Body of pancreas (tissue), 4 donors: ENCODE measurements around the gene SH3PXD2A. TPM values are rescaled to one million over a fixed set of nuclear protein-coding genes. Genes with fewer than 3 reads are reported as not detected.
A peak's percentile ranks its signal among the peaks of the same experiment; 100 is the strongest.

Experiments used
- ATAC-seq: fragments of 150-250 bp; one replicate; pipeline ENCODE4 v1.9.1; 2016
- DNase-seq, 4 donors: peaks; one replicate each; pipeline ENCODE4 v3.0.0-alpha.2; 2019
- H3K27ac ChIP-seq, 4 donors: fragments of 200-600 bp; sonication (generic); 1 replicate in 3 of 4; 2 replicates in 1 of 4; pipeline versions ENCODE4 v1.5.1 to v1.6.1; 2016 to 2019; ENCODE audit warnings: mild to moderate bottlenecking in 1 of 4, mixed read lengths in 1 of 4, moderate library complexity in 1 of 4
- H3K27me3 ChIP-seq, 2 donors: fragments of 200-600 bp; sonication (generic); one replicate each; pipeline ENCODE4 v1.6.0; 2016; ENCODE audit warnings: mild to moderate bottlenecking in 1 of 2
- H3K36me3 ChIP-seq, 2 donors: fragments of 200-600 bp; sonication (generic); replicated peaks in 1 of 2; 2 replicates each; pipeline ENCODE4 v1.5.1; 2016; ENCODE audit warnings: low read depth in 2 of 2; ENCODE audit not compliant: insufficient read depth in 1 of 2
- H3K4me1 ChIP-seq: fragments of 200-600 bp; sonication (generic); one replicate; pipeline ENCODE4 v1.6.0; 2016
- H3K4me3 ChIP-seq, 2 donors: fragments of 200-600 bp; sonication (generic); 1 replicate in 1 of 2; 2 replicates in 1 of 2; pipeline ENCODE4 v1.5.1; 2016 to 2019
- H3K9me3 ChIP-seq, 3 donors: fragments of 200-600 bp; sonication (generic); 1 replicate in 2 of 3; 2 replicates in 1 of 3; pipeline ENCODE4 v1.5.1; 2016
- CTCF ChIP-seq, 7 experiments: fragments of 450-650 bp in 4 of 7; fragments of 200-600 bp in 3 of 7; sonication (generic) in 3 of 7; IDR thresholded peaks; one replicate each; pipeline ENCODE4 v1.5.1; 2016 to 2019; ENCODE audit warnings: antibody characterized with exemption in 7 of 7
- POLR2A ChIP-seq, 3 donors: fragments of 450-650 bp; IDR thresholded peaks; one replicate each; pipeline ENCODE4 v1.6.1; 2016; ENCODE audit warnings: antibody characterized with exemption in 3 of 3, mild to moderate bottlenecking in 2 of 3
- WGBS, 2 donors: methylation state at CpG; one replicate each; pipeline ENCODE4 v1.1.5; 2017; 5-methylcytosine and 5-hydroxymethylcytosine counted together
- intact Hi-C: fragments of 100-400 bp; cut with DNase I; formaldehyde crosslinking; loops from one replicate; pipeline ENCODE4 v1.15.1; 2023
- total RNA-seq, 2 donors: library from RNA; depleted of rRNA; stranded (reverse); fragments of >200 nt; gene quantifications; one replicate each; pipeline ENCODE4 v1.1.0, GENCODE V29; 2016

SH3PXD2A gene
- total RNA-seq, 2 donors from 2014 or later, result 7.3 to 9.9 TPM

GRCh38 chr10:103558911-103559310 lies 296.5 kb downstream of the SH3PXD2A start:
- Histone ChIP-seq H3K4me1 (peaks cover 38% of the 10 kb centered on the region), H3K27me3 (no peaks in the 10 kb centered on the region), H3K27ac (no peak overlapping the region), H3K4me3 (no peak overlapping the region), H3K36me3 (no peaks in the 10 kb centered on the region), H3K9me3 (peaks cover 0 to 5% (median 0%) of the 10 kb centered on the region in 3 donors)
- ATAC-seq (no peak), DNase-seq (no peak)
- TF ChIP-seq POLR2A (IDR thresholded peaks at IDR 0.05) (no peak), CTCF (IDR thresholded peaks at IDR 0.05) (no peak)
- intact Hi-C loops, result no loop called here
- WGBS, 2 donors, result 73 to 89% methylated on average over 9 of the region's 9 CpGs

GRCh38 chr10:103557455-103557854 lies 297.9 kb downstream of the SH3PXD2A start:
- 93 to 95% methylated on average over 10 of the region's 10 CpGs for WGBS, 2 donors
- no peak overlapping the region for H3K4me3 ChIP-seq
- no peaks in the 10 kb centered on the region for H3K36me3 ChIP-seq
- H3K27me3 ChIP-seq, result no peaks in the 10 kb centered on the region
- DNase-seq, result peak in 1 of 4 donors; percentile 65
- TF ChIP-seq POLR2A (IDR thresholded peaks at IDR 0.05) (no peak), CTCF (IDR thresholded peaks at IDR 0.05) (no peak)
- H3K27ac ChIP-seq, result peak overlapping the region in 2 of 4 donors; percentile 12 to 36
- H3K9me3 ChIP-seq, result peaks cover 0 to 5% (median 0%) of the 10 kb centered on the region in 3 donors
- intact Hi-C loops, result no loop called here
- ATAC-seq, result no peak
- H3K4me1 ChIP-seq, result peaks cover 35% of the 10 kb centered on the region

GRCh38 chr10:103556383-103557007 lies 298.9 kb downstream of the SH3PXD2A start:
- no peaks in the 10 kb centered on the region for H3K27me3 ChIP-seq
- no peaks in the 10 kb centered on the region for H3K36me3 ChIP-seq
- H3K4me1 ChIP-seq, result peaks cover 35% of the 10 kb centered on the region
- WGBS, 2 donors, result 61 to 68% methylated on average over 11 to 12 of the region's 12 CpGs
- ATAC-seq (no peak), DNase-seq (no peak)
- peak overlapping the region in 3 of 4 donors; percentile 23 to 57 (median 36) for H3K27ac ChIP-seq
- peaks cover 0 to 5% (median 0%) of the 10 kb centered on the region in 3 donors for H3K9me3 ChIP-seq
- intact Hi-C loops, result no loop called here
- H3K4me3 ChIP-seq, result no peak overlapping the region
- no peak for TF ChIP-seq CTCF (IDR thresholded peaks at IDR 0.05)

GRCh38 chr10:103555712-103556111 lies 299.7 kb downstream of the SH3PXD2A start:
- Histone ChIP-seq H3K4me1 (peaks cover 32% of the 10 kb centered on the region), H3K9me3 (peaks cover 0 to under 1% (median 0%) of the 10 kb centered on the region in 3 donors), H3K4me3 (no peak overlapping the region), H3K27me3 (no peaks in the 10 kb centered on the region), H3K27ac (peak overlapping the region in 3 of 4 donors; percentile 27 to 57 (median 36)), H3K36me3 (no peaks in the 10 kb centered on the region)
- ATAC-seq (no peak), DNase-seq (no peak)
- intact Hi-C loops, result no loop called here
- 59 to 61% methylated on average over 4 to 11 of the region's 11 CpGs for WGBS, 2 donors
- TF ChIP-seq CTCF (IDR thresholded peaks at IDR 0.05), result no peak
- no peak for TF ChIP-seq POLR2A (IDR thresholded peaks at IDR 0.05)

- peak overlapping the region in 3 of 4 donors; percentile 27 to 57 (median 36) for H3K27ac ChIP-seq
These were observed 300.1 kb downstream of the SH3PXD2A start for GRCh38 chr10:103555325-103555649.

More at GRCh38 chr10:103555325-103555649, 300.1 kb downstream of the SH3PXD2A start:
- intact Hi-C loops, result no loop called here
- no peak for ATAC-seq
- TF ChIP-seq CTCF (IDR thresholded peaks at IDR 0.05) (no peak), POLR2A (IDR thresholded peaks at IDR 0.05) (peak in 1 of 3 donors; percentile 12)
- Histone ChIP-seq H3K9me3 (no peaks in the 10 kb centered on the region), H3K36me3 (no peaks in the 10 kb centered on the region), H3K4me3 (no peak overlapping the region), H3K4me1 (peaks cover 31% of the 10 kb centered on the region), H3K27me3 (no peaks in the 10 kb centered on the region)
- DNase-seq, result no peak
- 36 to 46% methylated on average over 1 to 2 of the region's 18 CpGs for WGBS, 2 donors
